HCT116 (cell line): ENCODE measurements around the gene UROD. TPM values are rescaled to one million over a fixed set of nuclear protein-coding genes. Genes with fewer than 3 reads are reported as not detected.

Source experiments
- ATAC-seq: fragments of 200-7000 bp; cut with Tn5 transposase; 2 replicates; pipeline ENCODE4 v1.9.1; 2020; ENCODE audit warnings: mild to moderate bottlenecking, moderate library complexity
- BruUV-seq: library from RNA; stranded (reverse); fragments of 400-500 nt; replicated peaks from 2 replicates; lab custom pipeline; 2021; lab: Mats Ljungman, UMichigan
- CTCF ChIA-PET: fragments of 300-600 bp; sonication (Branson Sonifier 250); formaldehyde crosslinking; loops from one replicate; lab custom pipeline; 2021; ENCODE audit warnings: antibody characterized with exemption; lab: Charles Lee
- POLR2A ChIA-PET: fragments of 300-600, 350-600 bp; sonication (Branson Sonifier 250); formaldehyde crosslinking; loops from one replicate; lab custom pipeline; 2021; ENCODE audit warnings: antibody characterized with exemption; lab: Charles Lee
- RAD21 ChIA-PET, 2 experiments: fragments of 300-600 bp; sonication (Branson Sonifier 250); formaldehyde crosslinking; loops; one replicate each; lab custom pipeline; 2023; ENCODE audit warnings: low total read pairs in 2 of 2; ENCODE audit not compliant: uncharacterized antibody in 2 of 2, unreplicated experiment in 2 of 2, low non-redundant PET in 1 of 2; lab: Charles Lee
- DNase-seq: peaks from one replicate; pipeline ENCODE4 v3.0.0-alpha.2; 2010; ENCODE audit warnings: low read depth, low spot score
- H2AFZ ChIP-seq: fragments of 200-600 bp; shearing (Covaris generic), sonication (generic); 2 replicates; pipeline ENCODE4 v1.6.1; 2017; ENCODE audit warnings: low read depth, mixed run types, mixed read lengths, antibody characterized with exemption, low read length; ENCODE audit not compliant: poor library complexity, severe bottlenecking
- H3K27ac ChIP-seq: 2 replicates; pipeline ENCODE4 v1.5.1; 2012; ENCODE audit warnings: low read depth, low read length
- H3K27me3 ChIP-seq: fragments of 200-600 bp; sonication (generic); 2 replicates; pipeline ENCODE4 v1.6.1; 2016; ENCODE audit warnings: mixed run types, low read length, mixed read lengths; ENCODE audit not compliant: insufficient read depth
- H3K36me3 ChIP-seq, 2 experiments: fragments of 200-500 bp in 1 of 2; fragments of 200-600 bp in 1 of 2; sonication (Bioruptor generic) in 1 of 2; sonication (generic) in 1 of 2; 2 replicates each; pipeline versions ENCODE4 v1.5.1 to v1.6.1; 2014 to 2016; ENCODE audit warnings: low read length in 2 of 2, inconsistent platforms in 1 of 2, mixed read lengths in 1 of 2, mixed run types in 1 of 2; ENCODE audit not compliant: insufficient read depth in 2 of 2, control insufficient read depth in 1 of 2
- H3K4me1 ChIP-seq, 2 experiments: fragments of 200-600 bp in 1 of 2; sonication (generic) in 1 of 2; 2 replicates each; pipeline versions ENCODE4 v1.5.1 to v1.6.1; 2012 to 2017; ENCODE audit warnings: low read length in 2 of 2, inconsistent platforms in 1 of 2, mild to moderate bottlenecking in 1 of 2, mixed read lengths in 1 of 2, mixed run types in 1 of 2, moderate library complexity in 1 of 2; ENCODE audit not compliant: insufficient read depth in 2 of 2, control insufficient read depth in 1 of 2
- H3K4me2 ChIP-seq: fragments of 200-600 bp; sonication (generic); 2 replicates; pipeline ENCODE4 v1.6.1; 2017; ENCODE audit warnings: mixed run types, low read length, mixed read lengths
- H3K4me3 ChIP-seq, 2 experiments: fragments of 200-600 bp in 1 of 2; sonication (generic) in 1 of 2; replicated peaks in 1 of 2; 2 replicates each; pipeline ENCODE4 v1.5.1; 2011 to 2016; ENCODE audit warnings: low read length in 2 of 2, control low read depth in 1 of 2, low read depth in 1 of 2, mild to moderate bottlenecking in 1 of 2, mixed read lengths in 1 of 2, mixed run types in 1 of 2
- H3K79me2 ChIP-seq: fragments of 200-600 bp; sonication (generic); 2 replicates; pipeline ENCODE4 v1.6.1; 2017; ENCODE audit warnings: mild to moderate bottlenecking, mixed run types, low read length, moderate library complexity, mixed read lengths; ENCODE audit not compliant: insufficient read depth
- H3K9ac ChIP-seq: fragments of 200-600 bp; sonication (generic); 2 replicates; pipeline ENCODE4 v1.6.1; 2016; ENCODE audit warnings: low read length, mixed read lengths
- H3K9me2 ChIP-seq: fragments of 200-600 bp; sonication (generic), shearing (Covaris generic); 2 replicates; pipeline ENCODE4 v1.6.1; 2017; ENCODE audit warnings: mixed run types, mild to moderate bottlenecking, moderate library complexity; ENCODE audit not compliant: insufficient read depth
- H3K9me3 ChIP-seq, 2 experiments: fragments of 200-500 bp in 1 of 2; fragments of 200-600 bp in 1 of 2; sonication (Bioruptor generic) in 1 of 2; sonication (generic) in 1 of 2; 2 replicates each; pipeline ENCODE4 v1.6.1; 2014 to 2017; ENCODE audit warnings: low read length in 2 of 2, mixed read lengths in 2 of 2, inconsistent platforms in 1 of 2, low read depth in 1 of 2, mild to moderate bottlenecking in 1 of 2, mixed run types in 1 of 2, moderate library complexity in 1 of 2; ENCODE audit not compliant: control insufficient read depth in 1 of 2, insufficient read depth in 1 of 2
- H4K20me1 ChIP-seq: fragments of 200-600 bp; sonication (generic), shearing (Covaris generic); 2 replicates; pipeline ENCODE4 v1.6.1; 2017; ENCODE audit warnings: mixed run types, mild to moderate bottlenecking, moderate library complexity; ENCODE audit not compliant: insufficient read depth
- CBX3 ChIP-seq: IDR thresholded peaks from 2 replicates; pipeline ENCODE4 v1.6.1; 2012; ENCODE audit warnings: low read depth
- CEBPB ChIP-seq: IDR thresholded peaks from 2 replicates; pipeline ENCODE4 v1.6.1; 2012; ENCODE audit warnings: low read depth
- EGR1 ChIP-seq: IDR thresholded peaks from 2 replicates; pipeline ENCODE4 v1.6.1; 2012; ENCODE audit warnings: low read depth
- ELF1 ChIP-seq: IDR thresholded peaks from 2 replicates; pipeline ENCODE4 v1.6.1; 2012; ENCODE audit warnings: low read depth, borderline replicate concordance
- EZH2 ChIP-seq: fragments of 200-600 bp; sonication (generic); IDR thresholded peaks from 2 replicates; pipeline ENCODE4 v1.6.1; 2017; ENCODE audit warnings: antibody characterized with exemption, mixed run types
- EZH2phosphoT487 ChIP-seq: fragments of 200-600 bp; IDR thresholded peaks from 2 replicates; pipeline ENCODE4 v1.6.1; 2018; ENCODE audit warnings: antibody characterized with exemption, borderline replicate concordance
- FOSL1 ChIP-seq: IDR thresholded peaks from 2 replicates; pipeline ENCODE4 v1.6.1; 2012; ENCODE audit warnings: low read depth
- POLR2A ChIP-seq: IDR thresholded peaks from 2 replicates; pipeline ENCODE4 v1.7.0; 2011; ENCODE audit warnings: borderline replicate concordance; ENCODE audit not compliant: insufficient read depth, insufficient read length; ENCODE audit errors: extremely low read depth
- RAD21 ChIP-seq: IDR thresholded peaks from 2 replicates; pipeline ENCODE4 v1.6.1; 2012; ENCODE audit warnings: low read depth, mild to moderate bottlenecking
- SP1 ChIP-seq: IDR thresholded peaks from 2 replicates; pipeline ENCODE4 v1.6.1; 2012; ENCODE audit warnings: low read depth
- SRF ChIP-seq: IDR thresholded peaks from 2 replicates; pipeline ENCODE4 v1.6.1; 2012; ENCODE audit warnings: low read depth
- TCF7L2 ChIP-seq: IDR thresholded peaks from 2 replicates; pipeline ENCODE4 v1.7.0; 2011; ENCODE audit warnings: borderline replicate concordance, inconsistent platforms; ENCODE audit not compliant: insufficient read depth, insufficient read length; ENCODE audit errors: extremely low read depth
- ZNF274 ChIP-seq: fragments of 200-500 bp; sonication (Bioruptor generic); IDR thresholded peaks from 2 replicates; pipeline ENCODE4 v1.6.1; 2014; ENCODE audit warnings: mild to moderate bottlenecking, low read depth, low read length, inconsistent platforms
- intact Hi-C: fragments of 100-400 bp; cut with micrococcal nuclease; formaldehyde crosslinking; loops from 2 replicates; pipeline ENCODE4 v1.10.0; 2022
- total RNA-seq: library from RNA; stranded (reverse); gene quantifications from one replicate; pipeline ENCODE4 v1.2.1, GENCODE V29; 2021; ENCODE audit not compliant: unreplicated experiment
- TF ChIP-seq, protein P1 (sequence below): IDR thresholded peaks from 2 replicates; pipeline ENCODE4 v1.6.1; 2012
- TF ChIP-seq, protein P2 (sequence below): IDR thresholded peaks from 2 replicates; pipeline ENCODE4 v1.6.1; 2011; ENCODE audit warnings: mild to moderate bottlenecking, low read length, moderate library complexity; ENCODE audit not compliant: insufficient replicate concordance; ENCODE audit errors: extremely low read depth
- TF ChIP-seq, protein P3 (sequence below): IDR thresholded peaks from 2 replicates; pipeline ENCODE4 v1.6.1; 2012; ENCODE audit warnings: low read depth
- TF ChIP-seq, protein P4 (sequence below), 3 experiments: fragments of 200-600 bp in 1 of 3; sonication (generic) in 1 of 3; IDR thresholded peaks in 2 of 3; conservative IDR thresholded peaks in 1 of 3; 2 replicates each; pipeline ENCODE4 v1.5.1; 2012 to 2017; ENCODE audit warnings: low read depth in 2 of 3, low read length in 2 of 3, antibody characterized with exemption in 1 of 3, borderline replicate concordance in 1 of 3, control low read depth in 1 of 3, mild to moderate bottlenecking in 1 of 3, mixed read lengths in 1 of 3, mixed run types in 1 of 3, moderate library complexity in 1 of 3; ENCODE audit not compliant: insufficient read depth in 1 of 3

The UROD gene
- total RNA-seq, 1 experiment from 2014 or later, result 73.7 TPM

DNA sequence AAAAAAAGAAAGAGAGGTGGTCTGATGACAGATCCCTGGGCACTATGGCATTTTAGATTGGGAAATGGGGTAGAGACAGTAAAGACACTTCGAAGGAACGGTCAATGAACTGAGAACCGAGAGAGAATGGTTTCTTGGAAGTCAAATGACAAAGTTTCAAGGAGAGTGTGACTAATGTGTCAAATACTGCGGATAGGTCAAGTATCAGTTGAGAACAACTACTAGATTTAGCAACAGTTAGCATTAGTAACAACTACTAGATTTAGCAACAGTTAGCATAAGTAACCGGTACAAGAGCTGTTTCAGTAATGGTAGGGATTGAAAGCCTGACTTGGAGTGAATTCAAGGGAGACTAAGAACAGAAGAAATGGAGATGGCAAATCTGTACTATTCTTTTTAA lies 35.0 kb downstream of the UROD start:
- H2AFZ ChIP-seq, result no peak overlapping the region
- no peak overlapping the region for H3K4me3 ChIP-seq
- no peaks in the 10 kb centered on the region for H3K9me3 ChIP-seq
- H3K27ac ChIP-seq, result no peak overlapping the region
- H3K4me1 ChIP-seq, result no peaks in the 10 kb centered on the region
- no peaks in the 10 kb centered on the region for H3K79me2 ChIP-seq
- ChIA-PET CTCF (no interaction called here), RAD21 (no interaction called here), POLR2A (interaction anchor here (0.7 kb wide), 1 partner anchor 18 kb away, joined by 3 read pairs; no protein-coding TSS in a partner anchor)
- no peak overlapping the region for H3K4me2 ChIP-seq
- DNase-seq (no peak), ATAC-seq (no peak)
- H3K36me3 ChIP-seq, result no peaks in the 10 kb centered on the region
- no peaks in the 10 kb centered on the region for H3K27me3 ChIP-seq
- intact Hi-C loops, result no loop called here
- TF ChIP-seq EZH2 (no peak), SRF (no peak), EGR1 (no peak), CBX3 (no peak), RAD21 (no peak), FOSL1 (no peak), ZNF274 (no peak), CEBPB (no peak), ELF1 (no peak), TCF7L2 (no peak), EZH2phosphoT487 (no peak), SP1 (no peak), POLR2A (no peak)
- TF ChIP-seq, protein P1, sequence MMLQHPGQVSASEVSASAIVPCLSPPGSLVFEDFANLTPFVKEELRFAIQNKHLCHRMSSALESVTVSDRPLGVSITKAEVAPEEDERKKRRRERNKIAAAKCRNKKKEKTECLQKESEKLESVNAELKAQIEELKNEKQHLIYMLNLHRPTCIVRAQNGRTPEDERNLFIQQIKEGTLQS, result no peak
- TF ChIP-seq, protein P2, sequence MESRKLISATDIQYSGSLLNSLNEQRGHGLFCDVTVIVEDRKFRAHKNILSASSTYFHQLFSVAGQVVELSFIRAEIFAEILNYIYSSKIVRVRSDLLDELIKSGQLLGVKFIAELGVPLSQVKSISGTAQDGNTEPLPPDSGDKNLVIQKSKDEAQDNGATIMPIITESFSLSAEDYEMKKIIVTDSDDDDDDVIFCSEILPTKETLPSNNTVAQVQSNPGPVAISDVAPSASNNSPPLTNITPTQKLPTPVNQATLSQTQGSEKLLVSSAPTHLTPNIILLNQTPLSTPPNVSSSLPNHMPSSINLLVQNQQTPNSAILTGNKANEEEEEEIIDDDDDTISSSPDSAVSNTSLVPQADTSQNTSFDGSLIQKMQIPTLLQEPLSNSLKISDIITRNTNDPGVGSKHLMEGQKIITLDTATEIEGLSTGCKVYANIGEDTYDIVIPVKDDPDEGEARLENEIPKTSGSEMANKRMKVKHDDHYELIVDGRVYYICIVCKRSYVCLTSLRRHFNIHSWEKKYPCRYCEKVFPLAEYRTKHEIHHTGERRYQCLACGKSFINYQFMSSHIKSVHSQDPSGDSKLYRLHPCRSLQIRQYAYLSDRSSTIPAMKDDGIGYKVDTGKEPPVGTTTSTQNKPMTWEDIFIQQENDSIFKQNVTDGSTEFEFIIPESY, result no peak
- TF ChIP-seq, protein P3, sequence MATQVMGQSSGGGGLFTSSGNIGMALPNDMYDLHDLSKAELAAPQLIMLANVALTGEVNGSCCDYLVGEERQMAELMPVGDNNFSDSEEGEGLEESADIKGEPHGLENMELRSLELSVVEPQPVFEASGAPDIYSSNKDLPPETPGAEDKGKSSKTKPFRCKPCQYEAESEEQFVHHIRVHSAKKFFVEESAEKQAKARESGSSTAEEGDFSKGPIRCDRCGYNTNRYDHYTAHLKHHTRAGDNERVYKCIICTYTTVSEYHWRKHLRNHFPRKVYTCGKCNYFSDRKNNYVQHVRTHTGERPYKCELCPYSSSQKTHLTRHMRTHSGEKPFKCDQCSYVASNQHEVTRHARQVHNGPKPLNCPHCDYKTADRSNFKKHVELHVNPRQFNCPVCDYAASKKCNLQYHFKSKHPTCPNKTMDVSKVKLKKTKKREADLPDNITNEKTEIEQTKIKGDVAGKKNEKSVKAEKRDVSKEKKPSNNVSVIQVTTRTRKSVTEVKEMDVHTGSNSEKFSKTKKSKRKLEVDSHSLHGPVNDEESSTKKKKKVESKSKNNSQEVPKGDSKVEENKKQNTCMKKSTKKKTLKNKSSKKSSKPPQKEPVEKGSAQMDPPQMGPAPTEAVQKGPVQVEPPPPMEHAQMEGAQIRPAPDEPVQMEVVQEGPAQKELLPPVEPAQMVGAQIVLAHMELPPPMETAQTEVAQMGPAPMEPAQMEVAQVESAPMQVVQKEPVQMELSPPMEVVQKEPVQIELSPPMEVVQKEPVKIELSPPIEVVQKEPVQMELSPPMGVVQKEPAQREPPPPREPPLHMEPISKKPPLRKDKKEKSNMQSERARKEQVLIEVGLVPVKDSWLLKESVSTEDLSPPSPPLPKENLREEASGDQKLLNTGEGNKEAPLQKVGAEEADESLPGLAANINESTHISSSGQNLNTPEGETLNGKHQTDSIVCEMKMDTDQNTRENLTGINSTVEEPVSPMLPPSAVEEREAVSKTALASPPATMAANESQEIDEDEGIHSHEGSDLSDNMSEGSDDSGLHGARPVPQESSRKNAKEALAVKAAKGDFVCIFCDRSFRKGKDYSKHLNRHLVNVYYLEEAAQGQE, result no peak
- TF ChIP-seq, protein P4, sequence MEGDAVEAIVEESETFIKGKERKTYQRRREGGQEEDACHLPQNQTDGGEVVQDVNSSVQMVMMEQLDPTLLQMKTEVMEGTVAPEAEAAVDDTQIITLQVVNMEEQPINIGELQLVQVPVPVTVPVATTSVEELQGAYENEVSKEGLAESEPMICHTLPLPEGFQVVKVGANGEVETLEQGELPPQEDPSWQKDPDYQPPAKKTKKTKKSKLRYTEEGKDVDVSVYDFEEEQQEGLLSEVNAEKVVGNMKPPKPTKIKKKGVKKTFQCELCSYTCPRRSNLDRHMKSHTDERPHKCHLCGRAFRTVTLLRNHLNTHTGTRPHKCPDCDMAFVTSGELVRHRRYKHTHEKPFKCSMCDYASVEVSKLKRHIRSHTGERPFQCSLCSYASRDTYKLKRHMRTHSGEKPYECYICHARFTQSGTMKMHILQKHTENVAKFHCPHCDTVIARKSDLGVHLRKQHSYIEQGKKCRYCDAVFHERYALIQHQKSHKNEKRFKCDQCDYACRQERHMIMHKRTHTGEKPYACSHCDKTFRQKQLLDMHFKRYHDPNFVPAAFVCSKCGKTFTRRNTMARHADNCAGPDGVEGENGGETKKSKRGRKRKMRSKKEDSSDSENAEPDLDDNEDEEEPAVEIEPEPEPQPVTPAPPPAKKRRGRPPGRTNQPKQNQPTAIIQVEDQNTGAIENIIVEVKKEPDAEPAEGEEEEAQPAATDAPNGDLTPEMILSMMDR (IDR thresholded peaks at IDR 0.05 in 2 of 3, conservative IDR thresholded peaks at IDR 0.05 in 1 of 3; ENCODE audit: borderline replicate concordance in 1 of 3, insufficient read depth in 1 of 3, low read depth in 2 of 3, low read length in 2 of 3), result no peak
- TF ChIP-seq, all 23 proteins: peak for 0
- BruUV-seq, result no TSS peak
- Histone ChIP-seq H4K20me1 (no peaks in the 10 kb centered on the region), H3K9ac (no peak overlapping the region), H3K9me2 (no peaks in the 10 kb centered on the region)
